AG04450 (cell line): ENCODE data around the gene BMF. TPM values are rescaled to one million over a fixed set of nuclear protein-coding genes. Genes with fewer than 3 reads are reported as not detected.
"Not testable (repeated sequence)": the region's sequence is repeated elsewhere in the genome, so short reads cannot be mapped to it uniquely, and the experiment has no call there.

Experiments
- CTCF ChIA-PET: fragments of 300-600, 350-600 bp; formaldehyde crosslinking; extraction: SDS; loops from one replicate; lab custom pipeline; 2022; ENCODE audit warnings: antibody characterized with exemption, inconsistent platforms; lab: Charles Lee
- POLR2A ChIA-PET: fragments of 350-600 bp; formaldehyde crosslinking; extraction: SDS; loops from one replicate; lab custom pipeline; 2021; ENCODE audit warnings: antibody characterized with exemption, inconsistent platforms; lab: Yijun Ruan, JAX
- DNase-seq: peaks from one replicate; pipeline ENCODE4 v3.0.0-alpha.2; 2011; ENCODE audit warnings: low read depth, low spot score
- H3K27ac ChIP-seq: one replicate; pipeline ENCODE4 v1.5.1; 2012; ENCODE audit warnings: low read depth, low read length, control low read depth
- H3K27me3 ChIP-seq: one replicate; pipeline ENCODE4 v1.6.0; 2012; ENCODE audit warnings: low read length; ENCODE audit not compliant: control insufficient read depth, insufficient read depth
- H3K4me3 ChIP-seq: 2 replicates; pipeline ENCODE4 v1.5.1; 2011; ENCODE audit warnings: mild to moderate bottlenecking, low read depth, low read length, control low read depth
- H3K9me3 ChIP-seq: 2 replicates; pipeline ENCODE4 v1.5.1; 2012; ENCODE audit warnings: low read length; ENCODE audit not compliant: control insufficient read depth, insufficient read depth
- CTCF ChIP-seq: IDR thresholded peaks from 2 replicates; pipeline ENCODE4 v1.5.1; 2011; ENCODE audit warnings: low read depth, low read length, control low read depth, inconsistent platforms
- polyA plus RNA-seq: library from polyadenylated mRNA; depleted of rRNA; stranded (reverse); fragments of >200 nt; gene quantifications from 2 replicates; pipeline ENCODE4 v1.2.3, GENCODE V29; 2011

BMF gene
- polyA plus RNA-seq, 1 experiment = 6.2 TPM

GRCh38 chr15:40121911-40122638 lies 13.4 kb upstream of the BMF start:
- no peak for TF ChIP-seq CTCF
- H3K9me3 ChIP-seq = no peaks in the 10 kb centered on the region
- peaks cover 5% of the 10 kb centered on the region for H3K27me3 ChIP-seq
- no peak overlapping the region for H3K27ac ChIP-seq
- no peak for DNase-seq
- ChIA-PET POLR2A (no interaction called here), CTCF (interaction anchor here (0.6 to 1.3 kb wide), 2 partner anchors 13 to 76 kb away, joined by 3 to 5 read pairs; no protein-coding TSS in a partner anchor)
- H3K4me3 ChIP-seq = no peak overlapping the region

- H3K27me3 ChIP-seq = peaks cover 14% of the 10 kb centered on the region
- ChIA-PET CTCF (no interaction called here), POLR2A (no interaction called here)
- DNase-seq = no peak
- no peak overlapping the region for H3K4me3 ChIP-seq
- no peak for TF ChIP-seq CTCF
- H3K9me3 ChIP-seq = no peaks in the 10 kb centered on the region
- H3K27ac ChIP-seq = no peak overlapping the region
Measured at GRCh38 chr15:40118473-40118872, 9.8 kb upstream of the BMF start.

- ChIA-PET CTCF (interaction anchor here (3.5 kb wide), 1 partner anchor 11 kb away, joined by 29 read pairs; no protein-coding TSS in a partner anchor), POLR2A (no interaction called here)
- Histone ChIP-seq H3K4me3 (no peak overlapping the region), H3K9me3 (no peaks in the 10 kb centered on the region; the same call in 1 of the 2 replicates), H3K27ac (no peak overlapping the region), H3K27me3 (peaks cover 36% of the 10 kb centered on the region)
- no peak for TF ChIP-seq CTCF
- DNase-seq = no peak
Measured at GRCh38 chr15:40115670-40116093, 7.0 kb upstream of the BMF start.

GRCh38 chr15:40115106-40115505 lies 6.4 kb upstream of the BMF start:
- DNase-seq, POLR2A ChIA-PET, H3K27ac ChIP-seq, H3K4me3 ChIP-seq, H3K9me3 ChIP-seq: not testable (repeated sequence)
- H3K27me3 ChIP-seq = peaks cover 36% of the 10 kb centered on the region
- CTCF ChIA-PET = interaction anchor here (1.1 to 3.5 kb wide), 2 partner anchors 10 to 69 kb away, joined by 3 to 29 read pairs; no protein-coding TSS in a partner anchor

GRCh38 chr15:40114218-40114617 lies 5.5 kb upstream of the BMF start:
- H3K27me3 ChIP-seq = peaks cover 36% of the 10 kb centered on the region
- no peaks in the 10 kb centered on the region; the same call in 1 of the 2 replicates for H3K9me3 ChIP-seq
- POLR2A ChIA-PET = no interaction called here
- DNase-seq = no peak
- TF ChIP-seq CTCF = no peak
- H3K4me3 ChIP-seq = no peak overlapping the region
- no peak overlapping the region for H3K27ac ChIP-seq
- CTCF ChIA-PET = interaction anchor here (1.1 to 3.5 kb wide), 2 partner anchors 9 to 69 kb away, joined by 3 to 29 read pairs; no protein-coding TSS in a partner anchor
